MM.1S (cell line): ENCODE results near the gene ANTXR1.

Experiments
- DNase-seq: peaks from one replicate; pipeline ENCODE4 v3.0.0-alpha.2; 2015
- H2AFZ ChIP-seq: fragments of 300-600 bp; sonication (generic); 2 replicates; pipeline ENCODE4 v1.6.0; 2016; ENCODE audit warnings: antibody characterized with exemption, low read length
- H3F3A ChIP-seq: fragments of 300-600 bp; sonication (generic); 2 replicates; pipeline ENCODE4 v1.6.1; 2016; ENCODE audit warnings: mild to moderate bottlenecking, antibody characterized with exemption, low read length, moderate library complexity, mixed read lengths; ENCODE audit not compliant: insufficient read depth
- H3K27ac ChIP-seq: fragments of 300-600 bp; sonication (generic); 2 replicates; pipeline ENCODE4 v1.5.1; 2016; ENCODE audit warnings: mild to moderate bottlenecking, low read length
- H3K27me3 ChIP-seq: fragments of 300-600 bp; sonication (generic); replicated peaks from 2 replicates; pipeline ENCODE4 v1.6.0; 2016; ENCODE audit warnings: low read length; ENCODE audit not compliant: insufficient read depth
- H3K36me3 ChIP-seq: fragments of 300-600 bp; sonication (generic); replicated peaks from 2 replicates; pipeline ENCODE4 v1.6.1; 2016; ENCODE audit warnings: mild to moderate bottlenecking, low read length, mixed read lengths; ENCODE audit not compliant: insufficient read depth
- H3K4me1 ChIP-seq: fragments of 300-600 bp; sonication (generic); 2 replicates; pipeline ENCODE4 v1.6.1; 2016; ENCODE audit warnings: low read length, mixed read lengths
- H3K4me2 ChIP-seq: fragments of 300-600 bp; sonication (generic); 2 replicates; pipeline ENCODE4 v1.6.0; 2016; ENCODE audit warnings: low read depth, low read length
- H3K4me3 ChIP-seq: fragments of 300-600 bp; sonication (generic); 2 replicates; pipeline ENCODE4 v1.5.1; 2016; ENCODE audit warnings: low read length, mixed read lengths
- H3K79me2 ChIP-seq: fragments of 300-600 bp; sonication (generic); 2 replicates; pipeline ENCODE4 v1.6.1; 2016; ENCODE audit warnings: mixed run types, low read length, mixed read lengths
- H3K9ac ChIP-seq: fragments of 300-600 bp; sonication (generic); 2 replicates; pipeline ENCODE4 v1.6.1; 2016; ENCODE audit warnings: low read length, mixed read lengths
- H3K9me2 ChIP-seq: fragments of 300-600 bp; sonication (generic); replicated peaks from 2 replicates; pipeline ENCODE4 v1.6.1; 2016; ENCODE audit warnings: mild to moderate bottlenecking, low read length, mixed read lengths; ENCODE audit not compliant: insufficient read depth
- H3K9me3 ChIP-seq: fragments of 300-600 bp; sonication (generic); replicated peaks from 2 replicates; pipeline ENCODE4 v1.6.1; 2016; ENCODE audit warnings: mild to moderate bottlenecking, low read length, mixed read lengths; ENCODE audit not compliant: insufficient read depth
- H4K20me1 ChIP-seq: fragments of 300-600 bp; sonication (generic); 2 replicates; pipeline ENCODE4 v1.6.1; 2016; ENCODE audit warnings: mild to moderate bottlenecking, low read length, moderate library complexity, mixed read lengths; ENCODE audit not compliant: insufficient read depth
- EZH2 ChIP-seq: fragments of 300-600 bp; sonication (generic); optimal IDR thresholded peaks from 2 replicates; pipeline ENCODE3; 2017; ENCODE audit warnings: low read depth, mild to moderate bottlenecking, antibody characterized with exemption, low read length, mixed read lengths
- EZH2phosphoT487 ChIP-seq: fragments of 300-600 bp; sonication (generic); IDR thresholded peaks from 2 replicates; pipeline ENCODE4 v1.6.1; 2018; ENCODE audit warnings: antibody characterized with exemption, low read length
- TF ChIP-seq, protein P1 (sequence below): fragments of 300-600 bp; sonication (generic); IDR thresholded peaks from 2 replicates; pipeline ENCODE4 v1.5.1; 2016; ENCODE audit warnings: antibody characterized with exemption, low read length, mixed read lengths

The ANTXR1 gene

DNA sequence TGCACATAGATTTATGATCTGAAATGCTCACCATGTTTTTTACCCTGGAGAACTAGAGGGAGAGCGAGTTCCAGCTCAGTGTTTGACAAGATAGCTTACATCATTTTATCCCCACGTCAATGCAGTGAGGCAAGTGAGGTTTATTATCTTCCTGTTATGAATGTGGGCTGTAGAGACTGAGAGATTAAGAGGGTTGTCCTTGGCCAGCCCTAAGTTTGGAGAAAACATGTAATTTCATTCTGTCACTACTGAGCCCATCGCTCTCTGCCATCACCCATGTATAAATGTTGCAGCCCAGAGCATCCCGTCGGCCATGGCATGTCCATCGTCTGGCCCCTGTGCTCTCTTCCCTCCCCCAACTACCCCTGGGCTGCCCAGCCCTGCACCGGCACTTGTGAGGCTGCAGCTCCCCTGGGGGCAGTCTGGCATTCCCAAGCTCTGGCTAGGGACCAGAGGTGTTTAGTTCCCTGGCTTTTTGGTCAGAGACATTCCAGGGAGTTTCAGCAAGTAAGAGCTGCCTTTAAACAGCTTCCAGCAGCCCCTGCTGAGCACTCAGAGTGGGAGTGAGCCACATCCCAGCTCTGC is 136.7 kb downstream of the ANTXR1 start:
- Histone ChIP-seq H4K20me1 (no peaks in the 10 kb centered on the region), H3K4me1 (no peaks in the 10 kb centered on the region), H3K27ac (no peak overlapping the region), H2AFZ (no peak overlapping the region), H3K9ac (no peak overlapping the region), H3K4me2 (no peak overlapping the region), H3K9me2 (no peaks in the 10 kb centered on the region), H3K27me3 (no peaks in the 10 kb centered on the region), H3K9me3 (no peaks in the 10 kb centered on the region), H3K36me3 (no peaks in the 10 kb centered on the region), H3F3A (no peaks in the 10 kb centered on the region), H3K4me3 (no peak overlapping the region), H3K79me2 (no peaks in the 10 kb centered on the region)
- TF ChIP-seq EZH2 (no peak), EZH2phosphoT487 (no peak)
- TF ChIP-seq, protein P1, sequence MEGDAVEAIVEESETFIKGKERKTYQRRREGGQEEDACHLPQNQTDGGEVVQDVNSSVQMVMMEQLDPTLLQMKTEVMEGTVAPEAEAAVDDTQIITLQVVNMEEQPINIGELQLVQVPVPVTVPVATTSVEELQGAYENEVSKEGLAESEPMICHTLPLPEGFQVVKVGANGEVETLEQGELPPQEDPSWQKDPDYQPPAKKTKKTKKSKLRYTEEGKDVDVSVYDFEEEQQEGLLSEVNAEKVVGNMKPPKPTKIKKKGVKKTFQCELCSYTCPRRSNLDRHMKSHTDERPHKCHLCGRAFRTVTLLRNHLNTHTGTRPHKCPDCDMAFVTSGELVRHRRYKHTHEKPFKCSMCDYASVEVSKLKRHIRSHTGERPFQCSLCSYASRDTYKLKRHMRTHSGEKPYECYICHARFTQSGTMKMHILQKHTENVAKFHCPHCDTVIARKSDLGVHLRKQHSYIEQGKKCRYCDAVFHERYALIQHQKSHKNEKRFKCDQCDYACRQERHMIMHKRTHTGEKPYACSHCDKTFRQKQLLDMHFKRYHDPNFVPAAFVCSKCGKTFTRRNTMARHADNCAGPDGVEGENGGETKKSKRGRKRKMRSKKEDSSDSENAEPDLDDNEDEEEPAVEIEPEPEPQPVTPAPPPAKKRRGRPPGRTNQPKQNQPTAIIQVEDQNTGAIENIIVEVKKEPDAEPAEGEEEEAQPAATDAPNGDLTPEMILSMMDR = no peak
- no peak for DNase-seq

DNA sequence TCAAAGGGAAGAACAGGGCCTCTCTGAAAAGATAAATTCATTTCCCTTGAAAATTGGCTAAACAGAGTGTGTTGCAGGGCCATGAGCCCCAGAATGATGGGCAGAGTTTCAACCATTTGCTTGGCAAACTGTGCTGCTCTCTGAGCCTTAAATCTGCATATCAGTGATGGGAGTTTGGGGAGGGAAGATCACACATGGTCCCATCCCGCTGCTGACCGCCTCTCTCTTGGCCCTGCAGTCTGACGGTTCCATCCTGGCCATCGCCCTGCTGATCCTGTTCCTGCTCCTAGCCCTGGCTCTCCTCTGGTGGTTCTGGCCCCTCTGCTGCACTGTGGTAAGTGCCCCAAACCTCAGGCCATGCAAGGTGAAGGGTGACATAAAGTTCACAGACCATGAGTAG is 139.0 kb downstream of the ANTXR1 start:
- Histone ChIP-seq H3K9me2 (no peaks in the 10 kb centered on the region), H3K27ac (no peak overlapping the region), H3K9me3 (no peaks in the 10 kb centered on the region), H2AFZ (no peak overlapping the region), H3K9ac (no peak overlapping the region), H3K36me3 (no peaks in the 10 kb centered on the region), H3K4me2 (no peak overlapping the region), H3F3A (no peaks in the 10 kb centered on the region), H3K79me2 (no peaks in the 10 kb centered on the region), H3K4me3 (no peak overlapping the region), H4K20me1 (no peaks in the 10 kb centered on the region), H3K4me1 (no peaks in the 10 kb centered on the region), H3K27me3 (no peaks in the 10 kb centered on the region)
- TF ChIP-seq EZH2phosphoT487 = no peak
- TF ChIP-seq, protein P1 = no peak
- no peak for TF ChIP-seq EZH2
- no peak for DNase-seq

DNA sequence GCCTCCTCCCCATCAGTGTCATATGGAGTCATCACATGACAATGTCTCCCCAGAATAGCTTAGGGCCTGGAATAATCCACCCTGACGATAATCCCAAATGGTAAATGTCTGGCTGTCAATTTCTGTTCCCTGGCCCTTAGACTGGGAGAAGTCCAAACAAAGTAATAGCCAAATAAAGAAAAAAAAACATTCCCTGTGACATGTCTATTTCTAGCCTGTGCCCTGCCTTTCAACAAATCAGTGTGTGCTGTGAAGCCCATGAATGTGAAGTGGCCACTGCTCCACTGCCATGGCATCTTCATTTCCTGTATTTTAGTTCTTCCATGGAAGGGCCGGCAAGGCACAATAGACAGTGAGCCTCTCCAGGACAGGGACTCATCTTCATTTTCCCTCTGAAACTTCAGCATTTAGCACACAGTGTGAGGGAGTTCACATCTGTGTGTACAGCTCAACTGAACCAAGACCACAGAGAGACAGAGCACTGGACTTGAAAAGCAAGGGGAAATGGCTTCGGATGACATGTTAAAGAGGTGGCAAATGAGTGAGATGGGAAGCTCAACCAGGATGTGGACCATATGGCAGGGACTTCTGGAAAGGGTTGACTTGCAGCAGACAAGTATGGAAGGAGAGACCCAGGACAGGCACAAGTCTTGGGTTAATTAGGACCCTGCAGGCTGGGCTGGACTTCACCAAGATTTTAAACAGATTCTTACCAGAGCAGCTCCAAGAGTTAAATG is 140.0 kb downstream of the ANTXR1 start:
- Histone ChIP-seq H3K79me2 (no peaks in the 10 kb centered on the region), H3K36me3 (no peaks in the 10 kb centered on the region), H3K9me3 (no peaks in the 10 kb centered on the region), H3F3A (no peaks in the 10 kb centered on the region), H2AFZ (no peak overlapping the region), H3K27me3 (no peaks in the 10 kb centered on the region), H3K4me2 (no peak overlapping the region), H3K4me1 (no peaks in the 10 kb centered on the region), H3K4me3 (no peak overlapping the region), H3K9ac (no peak overlapping the region), H3K9me2 (no peaks in the 10 kb centered on the region), H3K27ac (no peak overlapping the region), H4K20me1 (no peaks in the 10 kb centered on the region)
- TF ChIP-seq, protein P1 = no peak
- no peak for TF ChIP-seq EZH2phosphoT487
- TF ChIP-seq EZH2 = no peak
- DNase-seq = no peak
